Smooth muscle cell (in vitro differentiated cells): Measurements from ENCODE around the gene CACNB2. TPM values are rescaled to one million over a fixed set of nuclear protein-coding genes. Genes with fewer than 3 reads are reported as not detected.

Experiments
- DNase-seq: peaks from one replicate; lab custom pipeline; 2025; ENCODE audit not compliant: unreplicated experiment; lab: John Stamatoyannopoulos, UW
- H2AFZ ChIP-seq: fragments of 200-600 bp; sonication (generic); 2 replicates; pipeline ENCODE4 v1.6.0; 2016; ENCODE audit warnings: antibody characterized with exemption, low read depth, mild to moderate bottlenecking
- H3F3A ChIP-seq: fragments of 200-600 bp; sonication (generic); 2 replicates; pipeline ENCODE4 v1.6.0; 2017; ENCODE audit warnings: antibody characterized with exemption, low read depth
- H3K27ac ChIP-seq: fragments of 200-600 bp; sonication (generic); 2 replicates; pipeline ENCODE4 v1.5.1; 2016; ENCODE audit warnings: low read depth, mild to moderate bottlenecking
- H3K27me3 ChIP-seq: fragments of 200-600 bp; sonication (generic); 2 replicates; pipeline ENCODE4 v1.6.1; 2016; ENCODE audit warnings: low read depth, mild to moderate bottlenecking
- H3K36me3 ChIP-seq: fragments of 200-600 bp; sonication (generic); 2 replicates; pipeline ENCODE4 v1.5.1; 2016; ENCODE audit warnings: low read depth
- H3K4me1 ChIP-seq: fragments of 200-600 bp; sonication (generic); 2 replicates; pipeline ENCODE4 v1.5.1; 2016; ENCODE audit warnings: low read depth
- H3K4me2 ChIP-seq: fragments of 200-600 bp; sonication (generic); 2 replicates; pipeline ENCODE4 v1.6.0; 2016; ENCODE audit warnings: mild to moderate bottlenecking
- H3K4me3 ChIP-seq: fragments of 200-600 bp; sonication (generic); 2 replicates; pipeline ENCODE4 v1.5.1; 2016; ENCODE audit warnings: mild to moderate bottlenecking
- H3K79me2 ChIP-seq: fragments of 200-600 bp; sonication (generic); 2 replicates; pipeline ENCODE4 v1.6.0; 2016; ENCODE audit warnings: low read depth, mild to moderate bottlenecking
- H3K9ac ChIP-seq: fragments of 200-600 bp; sonication (generic); 2 replicates; pipeline ENCODE4 v1.6.0; 2016; ENCODE audit warnings: low read depth
- H3K9me3 ChIP-seq: fragments of 200-600 bp; sonication (generic); replicated peaks from 2 replicates; pipeline ENCODE4 v1.5.1; 2016; ENCODE audit warnings: low read depth
- H4K20me1 ChIP-seq: fragments of 200-600 bp; sonication (generic); 2 replicates; pipeline ENCODE4 v1.6.0; 2016; ENCODE audit warnings: low read depth
- CTCF ChIP-seq: fragments of 200-600 bp; sonication (generic); IDR thresholded peaks from 2 replicates; pipeline ENCODE4 v1.5.1; 2017; ENCODE audit warnings: borderline replicate concordance, mild to moderate bottlenecking, antibody characterized with exemption; ENCODE audit not compliant: insufficient read depth, poor library complexity, severe bottlenecking
- WGBS: methylation state at CpG from one replicate; pipeline ENCODE4 v1.1.7; 2016; ENCODE audit warnings: low lambda C conversion rate; 5-methylcytosine and 5-hydroxymethylcytosine counted together
- polyA plus RNA-seq: library from polyadenylated mRNA; unstranded; fragments of >200 nt; fragmentation: Nextera tagmentation; extraction: Ambion mirVana; gene quantifications from 2 replicates; pipeline ENCODE4 v1.2.1, GENCODE V29; 2016
- total RNA-seq: library from RNA; depleted of rRNA; stranded (reverse); fragments of >200 nt; gene quantifications from 2 replicates; pipeline ENCODE4 v1.2.3, GENCODE V29; 2014

CACNB2 gene
- total and polyA plus RNA-seq, 2 experiments from 2014 or later: 0.04 to 1.1 TPM

- H3K4me1 ChIP-seq: no peaks in the 10 kb centered on the region
- H3K9me3 ChIP-seq: no peaks in the 10 kb centered on the region
- H3K9ac ChIP-seq: no peak overlapping the region
- H3K27me3 ChIP-seq: no peaks in the 10 kb centered on the region
- H2AFZ ChIP-seq: no peak overlapping the region
- TF ChIP-seq CTCF: no peak
- no peaks in the 10 kb centered on the region for H3K36me3 ChIP-seq
- H3F3A ChIP-seq: no peaks in the 10 kb centered on the region
- no peak overlapping the region for H3K4me2 ChIP-seq
- H3K4me3 ChIP-seq: no peak overlapping the region
- no peak overlapping the region for H3K27ac ChIP-seq
- DNase-seq: no peak
- WGBS: 98% methylated on average over 2 of the region's 2 CpGs
- H3K79me2 ChIP-seq: no peaks in the 10 kb centered on the region
- no peaks in the 10 kb centered on the region for H4K20me1 ChIP-seq
Measured at GRCh38 chr10:18378766-18379165, 238.5 kb downstream of the CACNB2 start.

- Histone ChIP-seq H3K27me3 (no peaks in the 10 kb centered on the region), H3K79me2 (no peaks in the 10 kb centered on the region), H3K9ac (no peak overlapping the region), H2AFZ (no peak overlapping the region), H3K9me3 (no peaks in the 10 kb centered on the region), H3K4me1 (no peaks in the 10 kb centered on the region), H3K4me2 (no peak overlapping the region), H3K4me3 (no peak overlapping the region), H4K20me1 (no peaks in the 10 kb centered on the region), H3K27ac (no peak overlapping the region), H3F3A (no peaks in the 10 kb centered on the region), H3K36me3 (no peaks in the 10 kb centered on the region)
- WGBS: 89% methylated on average over 5 of the region's 5 CpGs
- no peak for DNase-seq
- TF ChIP-seq CTCF: no peak
Measured at GRCh38 chr10:18381679-18382078, 241.5 kb downstream of the CACNB2 start.

- no peak overlapping the region for H2AFZ ChIP-seq
- no peak overlapping the region for H3K9ac ChIP-seq
- H3K36me3 ChIP-seq: no peaks in the 10 kb centered on the region
- no peaks in the 10 kb centered on the region for H4K20me1 ChIP-seq
- no peak for TF ChIP-seq CTCF
- no peaks in the 10 kb centered on the region for H3K9me3 ChIP-seq
- DNase-seq: no peak
- no peak overlapping the region for H3K4me3 ChIP-seq
- H3F3A ChIP-seq: no peaks in the 10 kb centered on the region
- WGBS: 83% methylated on average over 5 of the region's 5 CpGs
- H3K27me3 ChIP-seq: peaks cover 33% of the 10 kb centered on the region
- no peak overlapping the region for H3K4me2 ChIP-seq
- H3K4me1 ChIP-seq: no peaks in the 10 kb centered on the region
- H3K79me2 ChIP-seq: no peaks in the 10 kb centered on the region
- H3K27ac ChIP-seq: no peak overlapping the region
Measured at GRCh38 chr10:18397906-18398305, 257.7 kb downstream of the CACNB2 start.

- Histone ChIP-seq H3K4me2 (no peak overlapping the region), H3K9me3 (no peaks in the 10 kb centered on the region), H3K4me1 (no peaks in the 10 kb centered on the region), H3K27ac (no peak overlapping the region), H3K4me3 (no peak overlapping the region), H3K9ac (no peak overlapping the region), H3K36me3 (no peaks in the 10 kb centered on the region), H4K20me1 (no peaks in the 10 kb centered on the region), H3F3A (no peaks in the 10 kb centered on the region), H3K27me3 (peaks cover 33% of the 10 kb centered on the region), H3K79me2 (no peaks in the 10 kb centered on the region), H2AFZ (no peak overlapping the region)
- no peak for DNase-seq
- 91% methylated on average over 3 of the region's 3 CpGs for WGBS
- TF ChIP-seq CTCF: no peak
Measured at GRCh38 chr10:18399158-18399557, 258.9 kb downstream of the CACNB2 start.
